HPDE6-E6E7 (cell line): ENCODE data around the gene GALR3.

ENCODE experiments used
- DNase-seq: peaks from one replicate; pipeline ENCODE4 v3.0.0; 2011; ENCODE audit warnings: missing footprints; ENCODE audit errors: extremely low spot score

The GALR3 gene

DNA sequence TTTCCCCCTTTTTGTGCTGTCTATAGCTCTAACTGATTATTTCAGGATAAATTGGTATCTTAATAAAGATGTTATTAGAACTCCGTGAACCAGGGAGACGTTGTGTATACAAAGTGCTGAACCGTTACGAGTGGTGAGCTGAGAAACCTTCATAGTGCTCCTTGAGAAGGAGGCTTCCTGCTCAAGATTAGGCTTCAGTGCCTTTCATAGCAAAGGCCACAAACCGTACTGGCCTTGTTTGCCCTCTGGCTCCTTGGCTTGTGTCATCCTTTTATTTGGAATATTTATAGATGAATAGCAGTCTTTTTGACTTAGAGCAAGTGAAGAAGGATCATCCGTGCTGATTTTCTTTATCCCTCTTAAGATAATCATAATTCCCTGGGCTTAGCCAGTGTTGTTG is 42.3 kb downstream of the GALR3 start:
- no peak for DNase-seq

GRCh38 chr22:37870273-37870672 is 47.1 kb downstream of the GALR3 start:
- DNase-seq, result no peak
